IPS-20b (cell line): ENCODE measurements around the gene P4HA1.
A peak's percentile ranks its signal among the peaks of the same experiment; 100 is the strongest.

Source experiments
- H3K27ac ChIP-seq: one replicate; pipeline ENCODE4 v1.5.1; 2013; ENCODE audit warnings: low read length
- H3K27me3 ChIP-seq: 2 replicates; pipeline ENCODE4 v1.6.1; 2013; ENCODE audit warnings: mild to moderate bottlenecking, low read length, inconsistent platforms; ENCODE audit not compliant: insufficient read depth
- H3K36me3 ChIP-seq: 2 replicates; pipeline ENCODE4 v1.6.1; 2013; ENCODE audit warnings: low read depth, mild to moderate bottlenecking, inconsistent platforms, low read length, moderate library complexity; ENCODE audit not compliant: insufficient read depth
- H3K4me1 ChIP-seq: 2 replicates; pipeline ENCODE4 v1.6.1; 2013; ENCODE audit warnings: mild to moderate bottlenecking, control low read depth, inconsistent platforms, low read length, moderate library complexity; ENCODE audit not compliant: insufficient read depth
- H3K4me3 ChIP-seq: 2 replicates; pipeline ENCODE4 v1.5.1; 2013; ENCODE audit warnings: mild to moderate bottlenecking, low read length, inconsistent platforms
- H3K9ac ChIP-seq: 2 replicates; pipeline ENCODE4 v1.6.1; 2013; ENCODE audit warnings: low read depth, mild to moderate bottlenecking, inconsistent platforms, low read length, moderate library complexity
- H3K9me3 ChIP-seq: 2 replicates; pipeline ENCODE4 v1.6.1; 2013; ENCODE audit warnings: mild to moderate bottlenecking, low read depth, low read length, inconsistent platforms; ENCODE audit not compliant: insufficient read depth

The P4HA1 gene

GRCh38 chr10:73096449-73097304 lies at the start of gene P4HA1:
Gene P4HA1, minus strand, starts transcription at chr10:73096866. Its CDS starts 21,983 bp downstream, at chr10:73074883.
- peak within 1 kb of the TSS; percentile 85 for H3K4me3 ChIP-seq
- peak within 1 kb of the TSS; percentile 85 for H3K9ac ChIP-seq
- peak within 1 kb of the TSS; percentile 28 for H3K27ac ChIP-seq
- no peaks in the 10 kb centered on the region for H3K27me3 ChIP-seq
- H3K4me1 ChIP-seq = peaks cover 12% of the 10 kb centered on the region; the same call in 1 of the 2 replicates
- H3K9me3 ChIP-seq = no peaks in the 10 kb centered on the region
- no peaks in the 10 kb centered on the region for H3K36me3 ChIP-seq

DNA sequence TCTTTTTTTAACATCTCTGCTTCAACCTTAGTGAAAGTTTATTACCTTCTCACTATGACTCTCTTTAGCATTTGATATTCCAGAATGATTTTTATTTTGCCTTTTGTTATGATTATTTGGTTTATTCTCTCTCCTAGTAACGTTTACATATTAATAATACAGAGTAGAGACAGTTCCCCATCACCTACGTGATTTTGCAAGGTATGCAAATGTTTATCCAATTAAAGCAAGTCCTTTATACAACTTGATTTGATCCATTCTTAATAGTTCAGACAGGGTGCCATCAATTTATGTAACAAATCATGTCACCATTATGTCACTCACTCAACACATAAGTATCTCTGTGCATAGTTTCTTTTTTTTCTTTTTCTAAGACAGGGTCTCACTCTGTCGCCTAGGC lies 44.9 kb upstream of the P4HA1 start:
- no peak overlapping the region for H3K4me3 ChIP-seq
- no peaks in the 10 kb centered on the region for H3K4me1 ChIP-seq
- H3K36me3 ChIP-seq = peaks cover 79% of the 10 kb centered on the region
- no peak overlapping the region for H3K9ac ChIP-seq
- no peaks in the 10 kb centered on the region for H3K27me3 ChIP-seq
- H3K27ac ChIP-seq = no peak overlapping the region
- H3K9me3 ChIP-seq = no peaks in the 10 kb centered on the region

DNA sequence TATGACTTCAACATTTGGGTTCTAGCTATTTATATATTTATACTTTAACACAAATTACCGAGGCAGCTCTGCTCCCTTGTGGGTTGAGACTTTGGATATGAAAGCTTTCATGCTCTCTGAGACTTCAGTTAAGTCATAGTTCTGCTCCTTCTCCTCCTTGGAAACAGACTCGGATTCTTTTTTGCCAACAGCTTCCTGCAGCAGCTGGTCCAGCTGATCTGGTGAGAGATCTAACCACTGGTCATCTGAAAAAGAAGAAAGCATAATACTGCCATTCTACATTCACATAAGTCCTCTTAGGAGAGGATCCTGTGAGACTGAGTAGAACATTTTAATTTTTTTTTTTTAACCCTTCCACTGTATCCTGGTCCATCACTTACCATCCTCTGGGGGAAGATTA lies 42.6 kb upstream of the P4HA1 start:
- Histone ChIP-seq H3K9me3 (no peaks in the 10 kb centered on the region), H3K27ac (no peak overlapping the region), H3K27me3 (no peaks in the 10 kb centered on the region), H3K9ac (no peak overlapping the region), H3K4me1 (no peaks in the 10 kb centered on the region), H3K4me3 (no peak overlapping the region), H3K36me3 (peaks cover 79% of the 10 kb centered on the region)

DNA sequence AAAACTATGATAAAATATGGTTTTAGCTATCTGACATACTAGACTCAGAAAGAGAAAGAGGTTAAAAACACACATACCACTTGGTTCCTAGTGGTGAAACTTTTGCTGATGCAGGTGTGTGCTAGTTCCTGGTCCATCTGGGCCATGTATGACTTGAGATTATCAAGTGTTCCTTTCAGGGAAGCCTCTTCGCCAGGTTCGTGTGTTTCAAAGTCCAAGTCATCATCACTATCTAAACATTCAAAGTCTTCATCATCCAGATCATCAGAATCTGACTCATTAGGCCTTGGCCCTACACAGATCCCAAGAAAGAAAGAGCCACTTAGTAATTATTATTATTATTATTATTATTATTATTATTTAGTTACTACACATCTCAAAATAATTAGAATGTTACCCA lies 40.0 kb upstream of the P4HA1 start:
- no peaks in the 10 kb centered on the region for H3K4me1 ChIP-seq
- no peaks in the 10 kb centered on the region for H3K27me3 ChIP-seq
- H3K36me3 ChIP-seq = peaks cover 81% of the 10 kb centered on the region
- H3K27ac ChIP-seq = no peak overlapping the region
- no peak overlapping the region for H3K9ac ChIP-seq
- H3K4me3 ChIP-seq = no peak overlapping the region
- H3K9me3 ChIP-seq = no peaks in the 10 kb centered on the region

GRCh38 chr10:73134727-73135126 lies 38.1 kb upstream of the P4HA1 start:
- no peak overlapping the region for H3K27ac ChIP-seq
- no peak overlapping the region for H3K9ac ChIP-seq
- H3K4me1 ChIP-seq = no peaks in the 10 kb centered on the region
- peaks cover 84% of the 10 kb centered on the region for H3K36me3 ChIP-seq
- no peak overlapping the region for H3K4me3 ChIP-seq
- H3K9me3 ChIP-seq = no peaks in the 10 kb centered on the region
- no peaks in the 10 kb centered on the region for H3K27me3 ChIP-seq

- Histone ChIP-seq H3K36me3 (peaks cover 69% of the 10 kb centered on the region), H3K4me3 (no peak overlapping the region), H3K9ac (no peak overlapping the region), H3K27ac (no peak overlapping the region), H3K9me3 (no peaks in the 10 kb centered on the region), H3K4me1 (no peaks in the 10 kb centered on the region), H3K27me3 (no peaks in the 10 kb centered on the region)
Measured at GRCh38 chr10:73131913-73132686, 35.4 kb upstream of the P4HA1 start.

- H3K4me3 ChIP-seq = no peak overlapping the region
Measured at GRCh38 chr10:73131301-73131700, 34.6 kb upstream of the P4HA1 start.

GRCh38 chr10:73126343-73126742 lies 29.7 kb upstream of the P4HA1 start:
- Histone ChIP-seq H3K4me3 (no peak overlapping the region), H3K27me3 (no peaks in the 10 kb centered on the region), H3K9ac (no peak overlapping the region; the same call in 1 of the 2 replicates), H3K9me3 (no peaks in the 10 kb centered on the region), H3K36me3 (peaks cover 38% of the 10 kb centered on the region), H3K4me1 (no peaks in the 10 kb centered on the region), H3K27ac (no peak overlapping the region)

More at GRCh38 chr10:73131301-73131700, 34.6 kb upstream of the P4HA1 start:
- Histone ChIP-seq H3K36me3 (peaks cover 69% of the 10 kb centered on the region), H3K9me3 (no peaks in the 10 kb centered on the region), H3K27me3 (no peaks in the 10 kb centered on the region), H3K9ac (no peak overlapping the region), H3K27ac (no peak overlapping the region), H3K4me1 (no peaks in the 10 kb centered on the region)

DNA sequence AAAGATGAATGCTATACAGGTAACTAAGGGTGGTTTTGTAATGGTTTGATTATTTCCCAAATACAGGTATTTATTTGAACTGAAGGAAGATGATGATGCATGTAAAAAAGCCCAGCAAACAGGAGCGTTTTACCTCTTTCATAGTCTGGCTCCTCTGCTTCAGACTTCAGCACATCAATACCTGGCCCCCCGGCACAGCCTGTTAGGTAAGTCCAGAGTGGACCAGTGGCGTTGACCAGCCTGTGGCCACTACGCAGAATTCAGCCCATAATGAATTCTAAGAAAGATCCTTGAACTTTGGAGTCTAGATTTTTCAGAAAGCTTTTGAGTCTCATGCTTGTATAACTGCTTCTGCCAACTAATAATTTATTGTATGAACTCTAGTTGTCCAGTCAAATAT lies 23.3 kb upstream of the P4HA1 start:
- Histone ChIP-seq H3K27ac (no peak overlapping the region), H3K9me3 (no peaks in the 10 kb centered on the region), H3K4me1 (peaks cover 5% of the 10 kb centered on the region; the same call in 1 of the 2 replicates), H3K4me3 (no peak overlapping the region), H3K27me3 (no peaks in the 10 kb centered on the region), H3K36me3 (peaks cover 9% of the 10 kb centered on the region), H3K9ac (no peak overlapping the region)

DNA sequence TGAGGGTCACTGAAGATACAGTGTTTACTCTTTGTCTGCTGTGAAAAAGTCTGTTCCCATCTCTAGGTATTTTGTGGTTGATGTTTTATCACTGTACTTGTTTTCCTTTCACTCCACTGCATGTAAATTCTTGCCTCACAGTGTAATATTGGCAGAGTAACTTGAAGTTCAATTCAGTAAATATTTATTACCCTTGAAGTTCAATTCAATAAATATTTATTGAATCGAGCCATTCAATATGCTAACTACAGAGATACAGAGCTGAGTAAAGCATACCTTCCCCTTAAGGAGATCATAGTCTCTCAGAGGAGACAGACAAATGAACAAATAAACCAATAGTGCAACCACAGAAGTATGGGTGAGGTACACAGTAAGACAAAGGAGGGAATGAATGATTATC lies 22.8 kb upstream of the P4HA1 start:
- Histone ChIP-seq H3K4me3 (no peak overlapping the region), H3K36me3 (peaks cover 7% of the 10 kb centered on the region), H3K9me3 (no peaks in the 10 kb centered on the region), H3K27ac (no peak overlapping the region), H3K9ac (no peak overlapping the region), H3K4me1 (peaks cover 5% of the 10 kb centered on the region; the same call in 1 of the 2 replicates), H3K27me3 (no peaks in the 10 kb centered on the region)

GRCh38 chr10:73117976-73118743 lies 21.5 kb upstream of the P4HA1 start:
- H3K9ac ChIP-seq = peak overlapping the region; percentile 0; the same call in 1 of the 2 replicates
- no peaks in the 10 kb centered on the region for H3K27me3 ChIP-seq
- H3K36me3 ChIP-seq = no peaks in the 10 kb centered on the region; the same call in 1 of the 2 replicates
- no peak overlapping the region for H3K27ac ChIP-seq
- peaks cover 5% of the 10 kb centered on the region; the same call in 1 of the 2 replicates for H3K4me1 ChIP-seq
- H3K9me3 ChIP-seq = no peaks in the 10 kb centered on the region
- no peak overlapping the region for H3K4me3 ChIP-seq
